GM12878 (cell line): ENCODE data around the gene ZNF423. TPM values are rescaled to one million over a fixed set of nuclear protein-coding genes. Genes with fewer than 3 reads are reported as not detected.

Experiments
- ATAC-seq: fragments of 200-7000 bp; cut with Tn5 transposase; 3 replicates; pipeline ENCODE4 v1.9.1; 2020; ENCODE audit warnings: mild to moderate bottlenecking, moderate library complexity
- BruUV-seq: library from RNA; stranded (reverse); fragments of 400-500 nt; replicated peaks from 2 replicates; lab custom pipeline; 2021; lab: Mats Ljungman, UMichigan
- CTCF ChIA-PET: fragments of 300-600 bp; sonication (Branson Sonifier 250); formaldehyde crosslinking; extraction: SDS; loops from one replicate; lab custom pipeline; 2021; ENCODE audit warnings: inconsistent platforms; lab: Yijun Ruan, JAX
- POLR2A ChIA-PET: fragments of 350-600 bp; formaldehyde crosslinking; extraction: SDS; loops from one replicate; lab custom pipeline; 2021; ENCODE audit warnings: inconsistent platforms; lab: Charles Lee
- RAD21 ChIA-PET: fragments of 300-600 bp; sonication (Branson Sonifier 250); formaldehyde crosslinking; loops from one replicate; lab custom pipeline; 2023; ENCODE audit warnings: antibody characterized with exemption; ENCODE audit not compliant: unreplicated experiment; lab: Charles Lee
- SMC1A ChIA-PET: fragments of 300-600 bp; sonication (Branson Sonifier 250); formaldehyde crosslinking; loops from one replicate; lab custom pipeline; 2023; ENCODE audit not compliant: unreplicated experiment, uncharacterized antibody; lab: Charles Lee
- DNase-seq: peaks from one replicate; pipeline ENCODE4 v3.0.0-alpha.2; 2011; ENCODE audit warnings: low read depth, low spot score
- FAIRE-seq: peaks from 3 replicates; lab custom pipeline; 2011; peaks lifted over from hg19 to GRCh38; lab: Jason Lieb, UNC
- H2AFZ ChIP-seq: 2 replicates; pipeline ENCODE4 v1.6.0; 2011; ENCODE audit warnings: low read depth, low read length, control low read depth; ENCODE audit not compliant: control insufficient read depth
- H3K27ac ChIP-seq: 2 replicates; pipeline ENCODE4 v1.5.1; 2011; ENCODE audit warnings: control low read depth; ENCODE audit not compliant: control insufficient read depth, insufficient read depth
- H3K27me3 ChIP-seq, 2 experiments: replicated peaks in 1 of 2; 2 replicates each; pipeline versions ENCODE4 v1.6.0 to v1.6.1; 2011; ENCODE audit warnings: low read length in 1 of 2; ENCODE audit not compliant: control insufficient read depth in 2 of 2, insufficient read depth in 2 of 2
- H3K36me3 ChIP-seq, 2 experiments: 2 replicates each; pipeline ENCODE4 v1.5.1; 2011; ENCODE audit warnings: low read length in 1 of 2; ENCODE audit not compliant: control insufficient read depth in 2 of 2, insufficient read depth in 2 of 2
- H3K4me1 ChIP-seq: 2 replicates; pipeline ENCODE4 v1.6.1; 2011; ENCODE audit warnings: mild to moderate bottlenecking, low read length, moderate library complexity, mixed read lengths; ENCODE audit not compliant: control insufficient read depth, insufficient read depth
- H3K4me2 ChIP-seq: 2 replicates; pipeline ENCODE4 v1.6.0; 2011; ENCODE audit warnings: control low read depth; ENCODE audit not compliant: control insufficient read depth, insufficient read depth
- H3K4me3 ChIP-seq: fragments of 200-600 bp; sonication (generic); 2 replicates; pipeline ENCODE4 v1.5.1; 2016
- H3K79me2 ChIP-seq: 2 replicates; pipeline ENCODE4 v1.6.0; 2011; ENCODE audit warnings: low read length; ENCODE audit not compliant: control insufficient read depth, insufficient read depth
- H3K9ac ChIP-seq: 2 replicates; pipeline ENCODE4 v1.8.0; 2011; ENCODE audit warnings: low read length, control low read depth, mixed read lengths; ENCODE audit not compliant: control insufficient read depth, insufficient read depth
- H3K9me3 ChIP-seq: replicated peaks from 3 replicates; pipeline ENCODE4 v1.5.1; 2011; ENCODE audit warnings: mild to moderate bottlenecking, low read length; ENCODE audit not compliant: control insufficient read depth, insufficient read depth
- H4K20me1 ChIP-seq: 2 replicates; pipeline ENCODE4 v1.6.0; 2011; ENCODE audit not compliant: control insufficient read depth, insufficient read depth
- EED ChIP-seq: sonication (generic); IDR thresholded peaks from 2 replicates; pipeline ENCODE4 v1.6.1; 2016; ENCODE audit warnings: antibody characterized with exemption, low read depth
- EGR1 ChIP-seq, 2 experiments: IDR thresholded peaks; 1 replicate in 1 of 2; 2 replicates in 1 of 2; pipeline ENCODE4 v1.6.1; 2011 to 2012; ENCODE audit warnings: low read depth in 2 of 2, low read length in 2 of 2, borderline replicate concordance in 1 of 2, mild to moderate bottlenecking in 1 of 2, moderate library complexity in 1 of 2
- FOS ChIP-seq: IDR thresholded peaks from 3 replicates; pipeline ENCODE4 v1.6.1; 2011; ENCODE audit warnings: borderline replicate concordance; ENCODE audit not compliant: insufficient read length; ENCODE audit errors: extremely low read depth
- MYC ChIP-seq: IDR thresholded peaks from 2 replicates; pipeline ENCODE4 v1.6.1; 2011; ENCODE audit warnings: mild to moderate bottlenecking, low read length, moderate library complexity, inconsistent platforms; ENCODE audit not compliant: insufficient read depth, insufficient replicate concordance, insufficient read length, severe bottlenecking
- PAX8 ChIP-seq: fragments of 450-650 bp; IDR thresholded peaks from 2 replicates; pipeline ENCODE4 v1.6.1; 2017; ENCODE audit warnings: mild to moderate bottlenecking, moderate library complexity
- RAD21 ChIP-seq: IDR thresholded peaks from 2 replicates; pipeline ENCODE4 v1.6.1; 2011; ENCODE audit warnings: mild to moderate bottlenecking, low read depth, low read length, moderate library complexity; ENCODE audit not compliant: insufficient read depth
- RCOR1 ChIP-seq: conservative IDR thresholded peaks from 2 replicates; pipeline ENCODE4 v1.6.1; 2012; ENCODE audit warnings: low read depth, low read length, improper control_type of control experiment
- ZZZ3 ChIP-seq: IDR thresholded peaks from 2 replicates; pipeline ENCODE4 v1.6.1; 2011; ENCODE audit warnings: low read depth; ENCODE audit not compliant: control insufficient read depth, insufficient read length
- WGBS: methylation state at CpG from one replicate; pipeline ENCODE4 v1.1.6; 2016; ENCODE audit warnings: low lambda C conversion rate; ENCODE audit not compliant: insufficient replicate concordance, insufficient coverage; ENCODE audit errors: missing lambda C conversion rate; 5-methylcytosine and 5-hydroxymethylcytosine counted together
- in situ Hi-C: fragments of 300-500 bp; cut with MboI; formaldehyde crosslinking; loops from 9 replicates; pipeline ENCODE4 v1.14.3; 2018; ENCODE audit warnings: mixed read lengths
- intact Hi-C: fragments of 100-400 bp; cut with micrococcal nuclease; formaldehyde crosslinking; loops from one replicate; pipeline ENCODE4 v1.14.2; 2022; ENCODE audit not compliant: unreplicated experiment
- polyA plus RNA-seq, 11 experiments: library from polyadenylated mRNA; depleted of rRNA in 4 of 11; unstranded in 6 of 11; stranded (reverse) in 5 of 11; fragments of >200 nt; fragmentation: Nextera tagmentation in 4 of 11; fragmentation: Illumina TruSeq in 1 of 11; extraction: Ambion mirVana in 4 of 11; extraction: Trizol in 1 of 11; gene quantifications; 1 replicate in 1 of 11; 2 replicates in 10 of 11; pipeline versions ENCODE4 v1.2.1 to v1.2.3, GENCODE V29; 2011 to 2016; ENCODE audit warnings: inconsistent platforms in 2 of 11, missing spikeins in 2 of 11, low read depth in 1 of 11
- total RNA-seq, 4 experiments: library from RNA; depleted of rRNA in 3 of 4; stranded (reverse); fragments of >200 nt in 3 of 4; fragmentation: Illumina TruSeq in 1 of 4; extraction: Trizol in 1 of 4; gene quantifications; 2 replicates each; pipeline versions ENCODE4 v1.2.1 to v1.2.3, GENCODE V29; 2013 to 2021
- TF ChIP-seq, protein P1 (sequence below): IDR thresholded peaks from 2 replicates; pipeline ENCODE4 v1.6.1; 2012; ENCODE audit warnings: mild to moderate bottlenecking, low read depth, low read length

Gene ZNF423
- total and polyA plus RNA-seq, 10 of the 15 experiments (the other 5 are each of a cell fraction or from before 2014, with no cell fraction given) = 0.03 to 0.64 (median 0.10) TPM

DNA sequence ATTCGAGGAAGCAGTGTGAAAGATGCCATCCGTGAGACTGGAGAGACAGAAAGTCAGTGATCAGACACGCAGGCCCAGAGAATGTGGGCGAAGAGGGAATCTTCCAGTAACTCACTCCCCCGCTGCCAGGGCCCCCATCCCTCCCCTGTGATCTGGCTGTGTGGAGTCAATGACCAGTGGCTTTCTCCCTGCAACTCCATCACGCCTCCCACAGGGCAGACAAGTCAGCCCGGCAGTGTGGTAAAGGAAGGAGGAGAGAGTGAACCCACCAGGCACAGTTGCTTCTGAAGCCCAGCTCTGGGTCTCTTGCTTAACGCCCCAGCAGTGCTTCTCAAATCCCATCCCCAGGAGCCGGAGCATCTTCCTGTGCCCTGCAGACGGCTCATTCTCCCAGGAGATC, 142.1 kb downstream of the ZNF423 start:
- ChIA-PET SMC1A (no interaction called here), RAD21 (no interaction called here), POLR2A (no interaction called here), CTCF (no interaction called here)
- Histone ChIP-seq H3K79me2 (no peaks in the 10 kb centered on the region), H3K4me3 (no peak overlapping the region), H3K4me2 (no peak overlapping the region), H3K27ac (no peak overlapping the region), H2AFZ (no peak overlapping the region), H3K27me3 (peaks cover 0 to 1% of the 10 kb centered on the region in 2 experiments; a peak in 2 of 4 replicates), H3K36me3 (no peaks in the 10 kb centered on the region), H3K4me1 (no peaks in the 10 kb centered on the region), H3K9me3 (no peaks in the 10 kb centered on the region), H3K9ac (no peak overlapping the region)
- intact Hi-C loops (no loop called here), in situ Hi-C loops (no loop called here)
- no peak for ATAC-seq
- WGBS = 17% methylated on average over 10 of the region's 10 CpGs
- DNase-seq = no peak
- no TSS peak for BruUV-seq
- no peak for FAIRE-seq
- TF ChIP-seq, protein P1, sequence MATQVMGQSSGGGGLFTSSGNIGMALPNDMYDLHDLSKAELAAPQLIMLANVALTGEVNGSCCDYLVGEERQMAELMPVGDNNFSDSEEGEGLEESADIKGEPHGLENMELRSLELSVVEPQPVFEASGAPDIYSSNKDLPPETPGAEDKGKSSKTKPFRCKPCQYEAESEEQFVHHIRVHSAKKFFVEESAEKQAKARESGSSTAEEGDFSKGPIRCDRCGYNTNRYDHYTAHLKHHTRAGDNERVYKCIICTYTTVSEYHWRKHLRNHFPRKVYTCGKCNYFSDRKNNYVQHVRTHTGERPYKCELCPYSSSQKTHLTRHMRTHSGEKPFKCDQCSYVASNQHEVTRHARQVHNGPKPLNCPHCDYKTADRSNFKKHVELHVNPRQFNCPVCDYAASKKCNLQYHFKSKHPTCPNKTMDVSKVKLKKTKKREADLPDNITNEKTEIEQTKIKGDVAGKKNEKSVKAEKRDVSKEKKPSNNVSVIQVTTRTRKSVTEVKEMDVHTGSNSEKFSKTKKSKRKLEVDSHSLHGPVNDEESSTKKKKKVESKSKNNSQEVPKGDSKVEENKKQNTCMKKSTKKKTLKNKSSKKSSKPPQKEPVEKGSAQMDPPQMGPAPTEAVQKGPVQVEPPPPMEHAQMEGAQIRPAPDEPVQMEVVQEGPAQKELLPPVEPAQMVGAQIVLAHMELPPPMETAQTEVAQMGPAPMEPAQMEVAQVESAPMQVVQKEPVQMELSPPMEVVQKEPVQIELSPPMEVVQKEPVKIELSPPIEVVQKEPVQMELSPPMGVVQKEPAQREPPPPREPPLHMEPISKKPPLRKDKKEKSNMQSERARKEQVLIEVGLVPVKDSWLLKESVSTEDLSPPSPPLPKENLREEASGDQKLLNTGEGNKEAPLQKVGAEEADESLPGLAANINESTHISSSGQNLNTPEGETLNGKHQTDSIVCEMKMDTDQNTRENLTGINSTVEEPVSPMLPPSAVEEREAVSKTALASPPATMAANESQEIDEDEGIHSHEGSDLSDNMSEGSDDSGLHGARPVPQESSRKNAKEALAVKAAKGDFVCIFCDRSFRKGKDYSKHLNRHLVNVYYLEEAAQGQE = no peak
- no peak for TF ChIP-seq ZZZ3
- TF ChIP-seq EED = no peak
- TF ChIP-seq, all 136 proteins: peak for 0
- H4K20me1 ChIP-seq = no peaks in the 10 kb centered on the region

DNA sequence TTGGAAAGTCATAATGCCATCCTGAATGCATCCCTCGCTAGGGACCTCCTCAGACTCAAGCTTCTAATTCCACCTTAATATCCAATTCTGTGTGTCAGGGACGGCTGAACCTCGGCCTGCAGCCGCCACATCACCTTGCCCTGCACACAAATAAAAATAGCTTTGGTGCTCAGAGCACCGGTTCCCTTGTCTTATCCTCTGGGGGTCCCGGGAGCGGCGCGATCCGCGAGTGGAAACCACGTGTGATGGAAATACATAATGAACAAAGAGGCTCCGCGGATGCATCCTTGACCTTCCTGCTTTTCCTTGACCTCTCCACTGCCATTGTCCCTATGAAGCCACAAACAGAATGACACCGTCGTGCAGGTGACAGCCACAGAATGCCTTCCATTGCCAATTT, 143.4 kb downstream of the ZNF423 start:
- Histone ChIP-seq H3K4me3 (no peak overlapping the region), H4K20me1 (no peaks in the 10 kb centered on the region), H3K4me1 (no peaks in the 10 kb centered on the region), H3K27ac (no peak overlapping the region), H3K79me2 (no peaks in the 10 kb centered on the region), H3K9me3 (no peaks in the 10 kb centered on the region), H2AFZ (no peak overlapping the region), H3K27me3 (peaks cover 0 to 1% of the 10 kb centered on the region in 2 experiments; a peak in 2 of 4 replicates), H3K36me3 (no peaks in the 10 kb centered on the region), H3K4me2 (no peak overlapping the region), H3K9ac (no peak overlapping the region)
- DNase-seq = no peak
- POLR2A ChIA-PET = no interaction called here
- no peak for FAIRE-seq
- ATAC-seq = no peak
- WGBS = 28% methylated on average over 16 of the region's 16 CpGs
- in situ Hi-C loops (no loop called here), intact Hi-C loops (no loop called here)
- CTCF ChIA-PET = no interaction called here
- SMC1A ChIA-PET = no interaction called here
- RAD21 ChIA-PET = no interaction called here
- BruUV-seq = no TSS peak
- TF ChIP-seq EGR1 (IDR thresholded peaks at IDR 0.05; ENCODE audit: borderline replicate concordance in 1 of 2, low read depth in 2 of 2, low read length in 2 of 2) (no peak), PAX8 (no peak), RAD21 (no peak), MYC (no peak), FOS (no peak), RCOR1 (no peak)
